Stimulated activated CD8-positive, alpha-beta memory T cell treated with anti-CD3 and anti-CD28 coated beads, Interleukin-2, amount 100 ng/mL, for 48 hours (primary cell): Measurements from ENCODE around the gene PIEZO2.

Source experiments
- DNase-seq, 2 donors: peaks; one replicate each; pipeline ENCODE4 v3.0.0-alpha.2; 2020; ENCODE audit warnings: low read depth in 2 of 2

Gene PIEZO2

DNA sequence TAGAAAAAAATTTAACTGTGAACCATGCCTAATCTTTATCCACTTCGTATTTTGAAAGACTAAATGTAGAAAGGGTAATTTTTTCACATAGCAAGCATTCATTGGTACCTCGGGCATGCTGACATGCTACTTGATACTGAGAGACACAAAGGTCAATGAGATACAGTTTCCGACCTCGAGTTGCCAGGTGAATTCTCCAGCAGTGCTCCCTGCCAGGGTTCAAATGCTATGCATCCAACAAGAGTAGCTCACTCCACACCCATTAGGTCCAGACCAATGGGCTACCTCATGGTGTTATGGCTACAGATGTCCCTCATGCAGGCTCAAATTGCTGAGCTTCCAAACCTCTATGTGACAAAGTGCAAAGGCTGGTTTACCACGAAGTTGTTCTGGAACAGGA is 305.8 kb downstream of the PIEZO2 start:
- DNase-seq = no peak

DNA sequence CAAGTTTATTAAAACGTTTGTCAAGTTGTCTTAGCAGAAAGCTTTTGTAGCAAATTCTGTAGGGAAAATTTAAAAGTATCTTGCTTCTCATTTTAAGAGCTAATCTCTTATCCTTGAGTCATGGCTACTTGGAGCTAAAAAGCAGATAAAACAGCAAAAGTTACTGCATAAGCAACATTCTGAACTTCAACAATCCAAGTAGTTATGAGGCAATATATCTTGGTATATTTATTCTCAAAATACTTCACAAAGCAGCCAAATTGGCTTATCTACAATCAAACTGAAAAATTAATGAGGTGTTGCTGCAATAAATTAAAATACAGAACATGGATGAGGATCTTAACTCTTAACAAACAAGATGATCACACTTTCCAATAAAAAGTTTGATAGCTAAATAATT is 306.5 kb downstream of the PIEZO2 start:
- DNase-seq = no peak

DNA sequence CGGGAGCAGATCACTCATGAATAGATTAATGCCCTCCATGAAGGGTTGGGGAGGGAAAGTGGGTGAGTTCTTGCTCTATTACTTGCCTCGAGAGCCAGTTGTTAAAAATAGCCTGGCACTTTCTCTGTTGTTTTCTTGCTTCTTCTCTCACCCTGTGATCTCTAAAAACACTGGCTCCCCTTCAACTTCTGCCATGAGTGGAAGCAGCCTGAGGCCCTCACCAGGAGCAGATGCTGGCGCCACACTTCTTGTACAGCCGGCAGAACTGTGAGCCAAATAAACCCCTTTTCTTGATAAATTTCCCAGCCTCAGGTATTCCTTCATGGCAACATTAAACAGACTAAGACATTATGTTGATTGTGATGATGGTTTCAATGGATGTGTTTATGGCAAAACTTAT is 307.0 kb downstream of the PIEZO2 start:
- DNase-seq = no peak

DNA sequence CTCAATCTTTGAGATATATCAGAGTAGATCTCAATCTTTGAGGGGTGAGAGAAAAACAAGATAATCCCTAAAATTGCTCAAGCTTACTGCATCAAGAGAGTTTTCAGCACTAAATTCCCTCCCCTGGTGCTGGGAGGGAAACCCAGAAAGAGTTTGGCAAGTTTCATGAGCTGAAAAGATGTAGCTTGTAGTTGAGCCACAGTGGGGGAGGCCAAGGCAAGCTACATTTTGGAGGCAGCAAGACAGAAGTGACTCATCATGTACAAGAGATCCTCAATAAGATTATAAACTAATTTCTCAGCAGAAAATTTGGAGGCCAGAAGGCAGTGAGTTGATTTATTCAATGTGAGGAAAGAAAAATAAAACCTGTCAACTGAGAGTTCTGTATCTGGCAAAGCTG is 308.2 kb downstream of the PIEZO2 start:
- no peak for DNase-seq

DNA sequence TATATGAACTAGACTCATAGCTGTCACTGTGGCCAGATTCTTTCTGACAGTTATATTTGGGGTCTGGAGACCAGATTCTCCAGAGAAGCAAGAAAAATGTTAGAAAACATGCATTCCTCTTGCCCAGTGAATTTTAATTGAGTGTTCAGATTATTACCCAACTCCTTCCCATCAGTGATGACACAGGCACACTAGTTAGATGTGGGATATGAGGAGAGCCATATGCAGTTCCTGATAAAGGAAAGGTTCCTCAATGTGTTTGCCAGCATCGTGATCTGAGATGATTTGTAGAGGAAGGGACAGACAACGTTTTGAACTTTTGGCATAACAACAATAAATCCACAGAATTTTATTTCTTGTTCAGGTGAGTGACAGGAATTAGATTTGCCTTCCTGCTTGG is 308.6 kb downstream of the PIEZO2 start:
- DNase-seq = no peak

DNA sequence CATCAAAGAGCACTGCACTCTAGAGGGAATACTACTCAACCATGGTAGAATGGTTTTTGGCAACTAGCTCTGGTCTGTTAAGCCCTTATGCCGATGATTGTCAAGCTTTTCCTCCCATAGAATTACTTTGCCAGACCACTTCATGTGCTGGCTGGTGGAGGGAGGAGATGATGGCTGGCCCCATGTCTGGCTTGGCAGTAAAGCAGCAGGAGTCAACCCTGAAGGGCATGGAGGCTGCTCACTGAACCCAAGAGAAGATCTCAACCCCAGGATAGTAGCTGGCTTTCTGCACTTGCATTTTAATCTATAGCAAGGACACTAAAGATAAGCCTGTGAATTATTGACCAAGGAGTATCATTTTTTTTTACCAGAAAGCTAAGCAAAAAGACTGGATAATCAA is 309.9 kb downstream of the PIEZO2 start:
- DNase-seq = no peak

DNA sequence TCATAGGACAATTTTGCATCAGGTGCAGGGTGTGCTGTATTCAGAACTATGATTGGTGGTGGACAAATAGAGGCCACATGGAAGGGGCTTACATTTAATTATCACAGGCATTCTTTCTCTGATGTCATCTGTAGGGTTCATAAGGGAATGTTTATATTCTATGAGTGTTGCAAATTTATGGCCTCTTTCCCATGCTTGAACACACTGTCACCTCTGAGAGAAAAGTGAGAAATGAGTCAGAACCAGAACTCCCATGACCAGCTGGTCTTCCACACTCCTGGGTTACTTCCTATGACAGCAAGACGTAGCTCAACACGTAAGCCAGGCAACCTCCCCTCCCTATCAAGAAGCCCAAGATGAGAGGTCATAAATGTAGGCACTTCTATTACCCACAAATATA is 310.8 kb downstream of the PIEZO2 start:
- DNase-seq = no peak

DNA sequence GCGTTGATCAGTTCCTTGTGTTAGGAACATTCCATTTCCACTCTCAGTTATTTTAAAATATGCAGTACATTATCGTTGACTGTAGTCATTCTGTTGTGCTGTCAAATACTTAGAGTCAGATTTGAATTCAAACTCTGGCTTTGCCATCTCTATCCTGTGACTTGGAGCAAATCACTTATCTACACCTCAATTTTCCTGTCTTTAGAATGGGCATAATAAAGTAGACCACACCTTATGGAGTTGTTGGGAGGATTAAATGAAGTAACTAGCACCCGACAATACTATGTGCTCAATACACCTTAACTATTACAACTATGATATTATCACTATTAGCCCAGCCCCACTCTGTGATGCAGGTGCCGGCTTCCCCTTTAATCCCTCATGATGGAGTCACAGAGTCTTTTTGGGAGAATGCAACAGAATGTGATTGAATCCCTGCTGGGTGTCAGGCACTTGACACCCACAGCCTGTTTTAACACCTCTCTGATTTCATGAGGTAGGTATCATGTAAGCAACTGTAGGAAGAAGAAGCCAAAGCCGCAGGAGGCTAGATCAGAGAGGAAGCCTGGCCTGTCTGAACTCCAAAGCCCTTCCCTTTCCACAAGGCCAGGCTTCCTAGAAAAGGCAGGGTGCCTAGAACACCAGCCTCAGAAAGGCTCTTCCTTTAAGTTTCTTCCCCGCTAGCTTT is 315.1 kb downstream of the PIEZO2 start:
- no peak for DNase-seq

DNA sequence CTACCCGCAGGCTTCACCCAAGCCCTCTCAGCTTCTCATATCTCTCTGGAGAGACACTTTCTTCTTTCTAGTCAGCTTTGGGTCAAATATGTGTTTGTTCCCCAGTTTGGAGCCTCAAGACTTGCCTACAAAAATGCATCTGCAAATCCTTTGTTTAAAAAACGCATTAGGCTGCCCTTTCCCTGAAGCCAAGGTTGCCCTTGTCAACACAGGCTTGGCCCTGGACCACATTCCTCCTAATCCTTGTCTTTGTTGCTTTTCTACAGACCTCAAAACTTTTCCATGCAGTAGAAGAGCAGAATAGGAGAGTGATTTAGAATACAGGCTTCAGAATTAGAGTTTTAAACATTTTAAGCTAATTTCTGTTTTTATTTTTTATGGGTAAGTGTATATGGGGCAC is 315.7 kb downstream of the PIEZO2 start:
- DNase-seq = no peak

DNA sequence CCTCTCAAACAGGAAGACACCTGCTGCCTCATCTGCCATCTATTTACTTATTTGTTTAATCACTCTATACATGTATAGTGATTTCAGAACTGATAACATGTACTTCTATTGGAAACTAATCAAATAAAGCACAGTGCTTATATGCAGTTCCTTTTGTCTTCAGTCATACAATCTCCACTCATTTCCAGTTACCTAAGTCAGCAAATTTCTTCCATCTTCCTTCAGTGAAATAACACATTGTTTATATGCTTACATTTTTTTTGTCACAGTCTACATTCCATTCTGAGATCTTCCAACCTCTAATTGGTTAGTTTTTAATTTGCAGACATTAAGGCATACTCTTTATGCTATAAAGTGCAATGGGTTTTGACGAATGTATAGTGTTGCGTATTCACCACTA is 323.0 kb downstream of the PIEZO2 start:
- DNase-seq = no peak

DNA sequence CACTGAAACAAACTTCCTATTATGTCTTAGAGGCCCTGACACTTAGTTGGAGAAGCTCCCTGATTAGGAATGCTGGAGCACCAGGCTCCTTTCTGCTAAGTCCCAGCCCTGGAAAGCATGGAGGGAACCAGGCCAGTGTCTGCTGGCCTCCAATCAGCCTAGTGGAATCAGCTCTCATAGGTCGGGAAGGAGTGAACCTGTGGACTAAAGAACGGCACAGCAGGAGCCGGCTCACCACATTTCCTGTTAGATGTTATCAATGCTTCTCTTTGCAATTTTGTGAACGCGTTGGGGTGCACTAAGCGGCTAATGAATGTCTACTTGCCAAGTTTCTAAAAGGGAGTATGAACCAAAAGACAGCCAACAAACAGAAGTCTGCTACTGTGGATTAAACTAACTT is 326.9 kb downstream of the PIEZO2 start:
- no peak for DNase-seq

DNA sequence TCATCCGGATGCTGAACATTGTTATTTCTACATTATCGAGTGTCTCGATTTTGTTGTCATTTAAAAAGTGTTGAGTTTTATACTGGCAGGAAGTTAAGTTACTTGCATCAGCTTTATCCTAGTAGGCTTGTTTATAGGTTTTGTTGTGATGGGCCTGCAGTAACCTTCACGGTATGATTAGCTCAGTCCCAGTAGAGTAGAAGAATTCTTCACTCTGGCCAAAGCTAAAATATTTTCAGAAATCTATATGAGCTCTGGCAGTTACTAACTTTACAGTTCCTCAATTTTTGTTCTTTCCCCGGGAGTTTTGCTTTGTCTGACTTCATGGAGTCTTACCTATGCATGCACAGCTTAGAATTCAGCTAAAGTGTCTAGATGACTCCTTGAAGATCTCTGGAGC is 328.7 kb downstream of the PIEZO2 start:
- DNase-seq = no peak

DNA sequence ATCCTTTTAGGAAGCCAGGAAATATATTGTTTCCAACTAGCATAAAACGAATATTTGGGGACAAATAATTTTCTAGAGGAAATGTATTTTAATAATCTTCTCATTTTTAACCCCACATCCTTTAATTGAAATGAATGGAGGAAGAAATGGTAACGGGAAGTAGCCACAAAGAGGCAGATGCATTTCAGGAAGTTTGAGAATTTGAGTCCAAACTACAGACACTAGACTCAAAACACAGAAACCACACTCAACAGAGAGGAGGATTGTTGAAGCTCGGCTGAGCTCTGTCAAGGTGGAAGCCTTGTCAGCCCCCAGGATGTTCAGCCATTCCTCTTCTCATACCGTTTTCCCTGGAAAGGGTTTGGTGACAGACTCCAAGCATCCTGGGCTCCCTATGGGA is 335.0 kb downstream of the PIEZO2 start:
- DNase-seq = no peak

DNA sequence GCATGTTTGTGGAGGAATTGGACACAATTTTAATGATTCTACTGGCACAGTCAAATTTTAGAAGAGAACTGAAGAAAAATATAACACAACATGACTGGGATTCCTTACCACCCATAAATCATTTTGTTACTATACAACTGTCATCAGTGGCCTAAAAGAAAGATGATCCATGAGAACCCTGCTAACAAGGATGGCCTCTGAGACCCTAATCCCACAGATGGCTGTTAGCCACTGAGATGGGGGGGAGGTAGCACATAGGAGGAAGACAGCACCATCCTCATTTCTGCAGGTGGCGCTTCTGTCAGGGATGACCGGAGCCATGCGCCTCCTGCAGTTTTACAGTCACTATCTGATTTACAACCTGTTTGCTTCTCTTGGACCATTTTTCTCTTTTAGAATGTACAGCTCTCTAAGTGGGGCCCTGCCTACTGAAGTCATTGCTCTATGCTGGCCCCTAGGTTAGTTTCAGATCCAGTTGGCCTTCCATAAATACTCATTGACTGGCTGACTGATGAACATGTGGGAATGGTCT is 343.7 kb downstream of the PIEZO2 start:
- DNase-seq = no peak

DNA sequence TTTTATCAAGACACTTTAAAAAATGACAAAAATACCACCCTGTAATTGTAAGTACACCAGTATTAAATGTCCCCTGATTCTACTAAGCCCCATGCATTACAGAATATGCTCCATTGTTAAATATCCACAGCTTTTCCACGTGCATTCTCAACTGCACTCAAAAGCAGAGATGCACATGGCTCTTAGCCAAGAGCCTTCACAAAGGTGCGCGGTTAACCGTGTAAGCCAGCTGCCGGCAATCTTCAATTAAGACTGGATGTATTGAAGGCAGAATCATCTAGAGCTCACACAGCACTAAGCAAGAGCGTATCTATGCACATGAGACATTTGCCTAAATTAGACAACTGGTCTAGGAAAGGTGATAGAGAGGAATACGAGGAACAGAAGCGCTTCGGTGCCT is 345.2 kb downstream of the PIEZO2 start:
- no peak for DNase-seq

DNA sequence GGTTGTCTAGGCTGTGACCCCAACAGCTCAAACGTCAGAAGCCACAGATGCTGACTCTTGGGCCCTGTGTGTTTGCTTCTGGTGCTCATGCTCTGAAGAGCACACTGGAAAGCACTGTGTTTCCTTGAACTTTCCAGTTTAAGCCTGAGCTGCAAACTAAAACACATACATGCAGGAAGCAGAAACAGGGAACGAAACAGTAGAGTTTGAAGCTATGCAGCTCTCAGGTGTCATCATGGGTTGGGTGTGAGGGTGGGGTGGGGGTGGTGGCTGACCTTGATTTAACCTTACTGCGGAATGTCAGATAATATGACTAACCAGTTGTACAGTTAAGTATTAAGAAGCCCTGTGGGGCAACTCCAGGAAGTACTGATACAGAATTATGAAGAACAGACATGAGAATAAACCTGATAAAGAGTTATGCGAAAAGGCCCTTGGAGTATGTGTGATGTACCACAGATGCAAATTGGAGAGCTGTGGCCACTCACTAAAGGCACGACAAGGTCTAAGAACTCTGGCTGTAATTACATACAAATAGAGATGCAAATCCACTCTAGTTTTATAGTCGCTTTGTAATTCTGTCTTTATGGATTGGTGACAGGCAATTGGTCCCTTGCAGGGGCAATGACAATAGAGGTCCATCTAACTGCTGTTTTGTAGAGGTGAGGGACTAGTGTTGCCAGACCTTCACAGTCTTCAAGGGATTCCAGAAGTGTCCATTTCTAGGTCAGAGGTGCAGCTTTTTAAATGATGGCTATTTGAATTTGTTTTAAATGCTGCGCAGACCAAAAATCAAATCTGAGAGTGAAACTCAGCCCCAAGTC is 350.4 kb downstream of the PIEZO2 start:
- no peak for DNase-seq

DNA sequence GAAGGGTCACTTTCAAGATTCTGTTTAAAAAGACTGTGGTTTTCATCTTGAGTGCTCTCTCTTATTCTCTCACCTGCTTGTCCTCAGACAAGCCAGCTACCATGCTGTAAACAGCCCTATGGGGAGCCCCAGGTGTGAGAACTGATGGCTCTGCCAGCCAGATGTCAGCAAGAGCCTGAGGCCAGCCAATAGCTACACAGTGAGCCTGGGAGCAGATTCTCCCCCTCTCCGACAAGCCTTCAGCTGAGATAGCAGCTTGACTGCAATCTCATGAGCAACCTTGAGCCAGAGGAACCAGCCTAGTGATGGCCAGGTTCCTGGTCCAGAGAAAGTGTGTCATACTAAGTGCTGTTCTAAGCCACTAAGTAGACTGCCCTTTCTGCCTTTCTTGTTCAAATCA is 351.5 kb downstream of the PIEZO2 start:
- no peak for DNase-seq

DNA sequence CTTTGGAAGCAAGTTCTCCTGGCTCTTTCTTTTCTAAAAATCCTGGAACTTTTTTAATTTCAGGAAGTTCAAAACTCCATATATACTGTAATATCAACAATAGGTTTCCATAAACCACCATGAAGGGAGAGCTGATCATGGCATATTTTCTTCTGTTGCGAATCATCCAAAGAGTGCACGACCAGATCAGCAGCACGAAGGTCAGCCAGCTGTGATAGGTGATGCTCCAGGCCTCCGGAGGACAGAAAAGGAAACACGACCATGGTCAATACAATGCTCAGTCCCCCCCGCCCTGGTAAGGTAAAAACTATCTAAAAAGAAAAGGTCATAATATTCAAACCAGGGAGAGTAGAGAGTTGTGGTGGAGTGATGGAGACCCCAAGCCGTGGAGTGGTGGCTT is 354.6 kb downstream of the PIEZO2 start:
- DNase-seq = no peak

DNA sequence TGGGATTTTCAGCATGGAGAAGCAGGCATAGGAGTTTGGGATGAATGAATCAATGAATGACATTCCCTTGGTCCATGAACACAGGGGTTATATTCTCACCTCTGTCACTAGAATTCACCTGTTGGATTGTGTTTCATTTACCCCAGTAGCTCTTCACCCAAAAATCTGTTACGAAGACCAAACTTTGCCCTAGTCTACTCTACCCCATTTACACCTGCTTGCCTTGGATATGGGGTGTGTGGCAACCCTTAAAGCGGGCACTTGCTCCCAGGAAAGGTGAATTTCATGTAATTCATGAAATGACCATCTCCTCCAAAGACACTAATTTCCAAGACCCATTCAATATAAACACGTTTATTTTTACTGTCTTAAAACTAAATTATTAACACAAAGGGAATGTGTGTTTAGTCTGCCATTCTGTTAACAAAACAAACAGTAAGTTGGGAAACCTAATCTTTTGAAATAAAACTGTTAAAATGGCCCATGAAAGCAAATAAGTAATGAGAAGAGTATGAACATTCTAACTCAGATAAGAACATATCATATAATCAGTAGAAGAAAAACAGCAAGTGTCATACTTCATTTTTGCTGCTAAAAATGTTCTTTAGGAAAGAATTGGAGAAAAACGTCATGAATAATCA is 355.5 kb downstream of the PIEZO2 start:
- DNase-seq = no peak

DNA sequence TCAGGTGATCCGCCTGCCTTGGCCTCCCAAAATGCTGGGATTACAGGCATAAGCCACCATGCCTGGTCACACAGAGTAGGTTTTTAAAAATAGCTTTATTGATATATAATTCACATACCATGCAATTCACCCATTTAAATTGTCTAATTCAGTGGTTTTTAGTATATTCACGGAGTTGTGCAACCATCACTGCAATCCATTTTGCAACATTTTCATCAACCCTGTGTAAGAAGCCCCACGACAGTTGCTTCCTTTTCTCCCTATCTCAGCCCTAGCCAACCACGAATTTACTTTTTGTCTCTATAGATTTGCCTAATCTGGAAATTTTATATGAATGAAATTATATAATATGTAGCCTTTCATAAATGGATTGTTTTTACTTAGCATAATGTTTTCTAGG is 357.2 kb downstream of the PIEZO2 start:
- no peak for DNase-seq

DNA sequence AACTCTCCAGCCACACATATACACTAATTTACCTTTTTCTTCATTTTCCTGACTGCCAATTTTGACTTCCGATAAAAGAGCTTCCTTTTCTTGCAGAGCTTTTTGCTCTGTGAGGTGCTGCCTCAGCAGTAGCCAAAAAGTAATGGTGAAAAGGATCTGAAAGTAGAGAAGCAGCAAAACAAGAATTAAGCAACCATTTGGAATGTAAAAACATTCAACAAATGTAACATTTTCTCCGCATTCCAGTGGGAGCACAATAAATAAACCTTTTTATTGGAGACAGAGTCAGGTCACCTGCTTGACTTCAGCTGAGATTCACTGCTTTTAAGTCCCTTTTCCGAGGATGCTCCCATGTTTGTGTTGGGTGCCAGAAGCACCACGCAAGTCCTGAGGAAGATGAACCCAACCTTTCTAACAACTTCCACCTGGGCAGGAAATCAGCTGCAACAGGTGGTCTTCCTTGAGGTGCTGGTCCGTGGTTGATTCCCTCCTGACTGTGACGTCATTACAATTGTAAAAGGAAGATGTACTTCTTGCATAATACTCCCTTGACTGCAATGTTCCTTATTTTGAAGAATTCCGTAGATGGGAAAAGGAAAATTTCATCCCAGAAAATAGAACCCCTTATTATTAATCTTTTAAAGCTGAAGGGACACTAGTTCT is 358.1 kb downstream of the PIEZO2 start:
- no peak for DNase-seq

DNA sequence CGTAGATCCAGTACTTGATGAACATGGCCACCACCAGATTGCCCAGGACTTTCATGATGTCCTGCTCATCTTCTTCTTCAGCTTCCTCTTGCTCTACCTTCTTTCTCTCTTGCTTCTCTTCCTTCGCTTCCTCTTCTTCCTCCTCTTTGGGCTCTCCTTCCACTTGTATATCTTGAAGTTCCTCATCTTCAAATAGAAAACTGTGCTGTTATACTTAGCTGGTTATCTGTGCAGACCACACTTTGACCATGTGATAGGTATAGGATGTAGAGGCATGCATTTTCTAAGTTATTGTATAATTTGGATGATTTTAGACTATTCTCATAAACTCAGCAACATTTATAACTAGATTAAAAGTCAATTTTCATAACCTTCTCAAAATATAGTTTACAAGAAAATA is 360.2 kb downstream of the PIEZO2 start:
- DNase-seq = no peak
